KG1 (cell line): ENCODE measurements around the gene ARID3A.
"Not testable (repeated sequence)": the region's sequence is repeated elsewhere in the genome, so short reads cannot be mapped to it uniquely, and the experiment has no call there.

Source experiments
- DNase-seq: peaks from one replicate; lab custom pipeline; 2025; lab: John Stamatoyannopoulos, UW

Gene ARID3A

GRCh38 chr19:948842-949496 is 23.1 kb downstream of the ARID3A start:
- no peak for DNase-seq

GRCh38 chr19:950352-951066 is 24.7 kb downstream of the ARID3A start:
- DNase-seq: no peak

- no peak for DNase-seq
Observed at GRCh38 chr19:952049-952679, 26.3 kb downstream of the ARID3A start.

- no peak for DNase-seq
Observed at GRCh38 chr19:952680-953444, 27.0 kb downstream of the ARID3A start.

GRCh38 chr19:953445-954271 is 27.8 kb downstream of the ARID3A start:
- DNase-seq: no peak

- no peak for DNase-seq
Observed at GRCh38 chr19:954272-954671, 28.4 kb downstream of the ARID3A start.

GRCh38 chr19:954672-955494 is 29.0 kb downstream of the ARID3A start:
- DNase-seq: no peak

GRCh38 chr19:955803-956765 is 30.2 kb downstream of the ARID3A start:
- DNase-seq: no peak

GRCh38 chr19:956766-957440 is 31.1 kb downstream of the ARID3A start:
- no peak for DNase-seq

- DNase-seq: not testable (repeated sequence)
Observed at GRCh38 chr19:957578-957977, 31.7 kb downstream of the ARID3A start.

GRCh38 chr19:958967-959855 is 33.4 kb downstream of the ARID3A start:
- DNase-seq: no peak

- DNase-seq: no peak
Observed at GRCh38 chr19:960020-960419, 34.2 kb downstream of the ARID3A start.

GRCh38 chr19:960601-960938 is 34.7 kb downstream of the ARID3A start:
- DNase-seq: no peak

GRCh38 chr19:961866-962620 is 36.2 kb downstream of the ARID3A start:
- DNase-seq: no peak

- DNase-seq: no peak
Observed at GRCh38 chr19:962683-963400, 37.0 kb downstream of the ARID3A start.

GRCh38 chr19:963486-963951 is 37.7 kb downstream of the ARID3A start:
- DNase-seq: no peak

GRCh38 chr19:964116-964520 is 38.3 kb downstream of the ARID3A start:
- DNase-seq: no peak
